Ureter (tissue), 1 donor: ENCODE measurements around the gene MYCBPAP. TPM values are rescaled to one million over a fixed set of nuclear protein-coding genes. Genes with fewer than 3 reads are reported as not detected.

Experiments used
- DNase-seq: peaks from one replicate; pipeline ENCODE4 v3.0.0-alpha.2; 2020; ENCODE audit warnings: low spot score
- total RNA-seq: library from RNA; stranded (reverse); gene quantifications from one replicate; pipeline ENCODE4 v1.2.4, GENCODE V29; 2023
- donor health status: DM: yes; HTN: yes; CAD: no.

Gene MYCBPAP
- total RNA-seq, 1 donor from 2014 or later, result 1.1 TPM

DNA sequence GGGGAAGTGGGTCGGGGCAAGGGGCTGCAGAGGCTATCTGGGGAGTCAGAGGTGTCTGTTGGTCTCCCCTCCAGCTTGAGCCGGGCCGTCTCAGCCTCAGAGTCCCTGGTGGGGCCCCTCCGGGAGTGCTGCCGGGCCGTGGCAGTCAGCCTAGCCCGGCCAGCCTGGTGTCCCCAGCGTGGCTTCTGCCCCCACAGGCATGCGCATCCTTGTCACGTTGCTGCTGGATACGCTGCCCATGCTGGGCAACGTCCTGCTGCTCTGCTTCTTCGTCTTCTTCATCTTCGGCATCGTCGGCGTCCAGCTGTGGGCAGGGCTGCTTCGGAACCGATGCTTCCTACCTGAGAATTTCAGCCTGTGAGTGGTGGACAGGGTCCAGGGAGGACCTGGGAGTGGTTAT is 63.4 kb downstream of the MYCBPAP start:
- DNase-seq, result no peak

DNA sequence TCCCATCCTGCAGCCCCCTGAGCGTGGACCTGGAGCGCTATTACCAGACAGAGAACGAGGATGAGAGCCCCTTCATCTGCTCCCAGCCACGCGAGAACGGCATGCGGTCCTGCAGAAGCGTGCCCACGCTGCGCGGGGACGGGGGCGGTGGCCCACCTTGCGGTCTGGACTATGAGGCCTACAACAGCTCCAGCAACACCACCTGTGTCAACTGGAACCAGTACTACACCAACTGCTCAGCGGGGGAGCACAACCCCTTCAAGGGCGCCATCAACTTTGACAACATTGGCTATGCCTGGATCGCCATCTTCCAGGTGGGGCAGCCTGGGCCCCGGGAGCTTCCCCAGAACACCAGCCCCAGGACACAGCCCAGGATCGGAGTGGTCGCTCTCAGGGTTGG is 64.3 kb downstream of the MYCBPAP start:
- no peak for DNase-seq

DNA sequence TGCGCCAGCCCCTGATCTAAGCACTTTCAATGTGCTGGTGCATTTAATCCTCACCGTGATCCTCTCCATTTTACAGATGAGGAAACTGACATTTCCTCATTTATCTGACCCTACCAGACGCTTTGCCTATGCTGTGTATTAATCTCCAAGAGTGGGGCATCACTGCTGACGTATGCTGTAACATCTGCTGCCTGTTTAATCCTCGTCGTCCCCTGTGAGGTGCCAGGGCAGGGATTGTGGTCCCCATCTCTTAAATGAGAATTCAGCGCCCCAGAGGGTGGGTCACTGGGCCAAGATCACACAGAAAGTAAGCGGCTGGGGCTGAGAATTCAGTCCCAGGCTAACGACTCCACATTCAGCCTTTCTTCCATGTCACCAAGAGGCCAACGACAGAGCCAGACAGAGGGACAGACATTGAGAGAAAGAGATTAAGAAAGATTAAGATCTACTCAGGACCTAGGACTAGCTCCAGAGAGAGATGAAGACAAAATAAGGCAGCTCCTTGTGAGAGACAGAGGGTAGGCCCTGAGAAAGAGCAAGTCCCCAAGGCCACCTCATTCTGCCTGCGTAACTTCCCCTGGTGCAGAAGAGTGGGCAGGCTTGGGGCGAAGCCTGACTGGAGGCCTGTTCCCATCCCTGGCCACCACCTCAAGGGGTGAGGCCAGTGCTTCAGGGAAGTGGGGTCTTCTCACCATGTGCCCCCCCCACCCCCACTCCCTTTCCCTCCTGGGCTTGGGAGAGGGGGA is 65.8 kb downstream of the MYCBPAP start:
- DNase-seq, result no peak

DNA sequence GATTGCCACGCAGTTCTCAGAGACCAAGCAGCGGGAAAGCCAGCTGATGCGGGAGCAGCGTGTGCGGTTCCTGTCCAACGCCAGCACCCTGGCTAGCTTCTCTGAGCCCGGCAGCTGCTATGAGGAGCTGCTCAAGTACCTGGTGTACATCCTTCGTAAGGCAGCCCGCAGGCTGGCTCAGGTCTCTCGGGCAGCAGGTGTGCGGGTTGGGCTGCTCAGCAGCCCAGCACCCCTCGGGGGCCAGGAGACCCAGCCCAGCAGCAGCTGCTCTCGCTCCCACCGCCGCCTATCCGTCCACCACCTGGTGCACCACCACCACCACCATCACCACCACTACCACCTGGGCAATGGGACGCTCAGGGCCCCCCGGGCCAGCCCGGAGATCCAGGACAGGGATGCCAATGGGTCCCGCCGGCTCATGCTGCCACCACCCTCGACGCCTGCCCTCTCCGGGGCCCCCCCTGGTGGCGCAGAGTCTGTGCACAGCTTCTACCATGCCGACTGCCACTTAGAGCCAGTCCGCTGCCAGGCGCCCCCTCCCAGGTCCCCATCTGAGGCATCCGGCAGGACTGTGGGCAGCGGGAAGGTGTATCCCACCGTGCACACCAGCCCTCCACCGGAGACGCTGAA is 67.5 kb downstream of the MYCBPAP start:
- DNase-seq, result no peak

DNA sequence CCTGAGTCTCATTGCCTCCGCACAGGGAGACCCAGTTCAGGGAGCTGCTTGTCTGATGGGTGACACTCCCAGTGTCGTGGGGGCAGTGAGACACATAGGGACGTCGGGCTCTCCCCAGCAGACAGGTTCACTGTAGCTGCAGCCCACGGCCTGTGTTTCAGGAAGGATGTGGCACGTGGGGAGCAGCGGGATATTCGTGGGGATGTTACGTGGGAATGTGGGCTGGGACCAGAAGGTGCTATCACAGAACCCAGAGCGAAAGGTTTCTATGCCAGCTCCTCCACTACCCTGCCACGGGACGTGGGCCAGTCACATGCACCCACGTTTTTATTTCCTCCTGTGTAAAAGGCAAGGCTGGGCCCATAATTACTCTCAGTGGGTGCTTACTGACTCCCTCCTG is 68.6 kb downstream of the MYCBPAP start:
- no peak for DNase-seq

GRCh38 chr17:50577451-50577954 is 69.3 kb downstream of the MYCBPAP start:
- no peak for DNase-seq

DNA sequence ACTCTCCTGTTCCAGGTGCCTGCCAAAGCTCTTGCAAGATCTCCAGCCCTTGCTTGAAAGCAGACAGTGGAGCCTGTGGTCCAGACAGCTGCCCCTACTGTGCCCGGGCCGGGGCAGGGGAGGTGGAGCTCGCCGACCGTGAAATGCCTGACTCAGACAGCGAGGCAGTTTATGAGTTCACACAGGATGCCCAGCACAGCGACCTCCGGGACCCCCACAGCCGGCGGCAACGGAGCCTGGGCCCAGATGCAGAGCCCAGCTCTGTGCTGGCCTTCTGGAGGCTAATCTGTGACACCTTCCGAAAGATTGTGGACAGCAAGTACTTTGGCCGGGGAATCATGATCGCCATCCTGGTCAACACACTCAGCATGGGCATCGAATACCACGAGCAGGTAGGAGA is 69.9 kb downstream of the MYCBPAP start:
- DNase-seq, result no peak

GRCh38 chr17:50579399-50579798 is 71.2 kb downstream of the MYCBPAP start:
- no peak for DNase-seq

GRCh38 chr17:50580646-50581045 is 72.4 kb downstream of the MYCBPAP start:
- no peak for DNase-seq

Other genes with a start within 250 kb of the MYCBPAP start
- gene TMEM92, start 234.0 kb upstream of the MYCBPAP start, total RNA-seq, result 3.0 TPM
- 31.2 TPM for gene XYLT2, start 162.3 kb upstream of the MYCBPAP start, total RNA-seq
- 55.0 TPM for gene MRPL27, start 135.3 kb upstream of the MYCBPAP start, total RNA-seq
- gene EME1, start 135.2 kb upstream of the MYCBPAP start, total RNA-seq, result 0.94 TPM
- gene LRRC59, start 110.9 kb upstream of the MYCBPAP start, total RNA-seq, result 73.5 TPM
- 172 TPM for gene ACSF2, start 82.2 kb upstream of the MYCBPAP start, total RNA-seq
- not detected for gene CHAD, start 39.6 kb upstream of the MYCBPAP start, total RNA-seq
- gene RSAD1, start 29.6 kb upstream of the MYCBPAP start, total RNA-seq, result 33.2 TPM
- gene EPN3, start 24.3 kb downstream of the MYCBPAP start, total RNA-seq, result 70.5 TPM
- 101 TPM for gene SPATA20, start 38.7 kb downstream of the MYCBPAP start, total RNA-seq
- 0.36 TPM for gene CACNA1G, start 52.3 kb downstream of the MYCBPAP start, total RNA-seq
- gene ABCC3, start 126.4 kb downstream of the MYCBPAP start, total RNA-seq, result 226 TPM
- 42.5 TPM for gene ANKRD40, start 199.5 kb downstream of the MYCBPAP start, total RNA-seq
- 113 TPM for gene LUC7L3, start 211.2 kb downstream of the MYCBPAP start, total RNA-seq